CD4-positive, alpha-beta T cell treated with Interleukin-10 for 1 hour (primary cell): ENCODE results near the gene PPP2R5D.

Source experiments
- DNase-seq: peaks from one replicate; pipeline ENCODE4 v3.0.0-alpha.2; 2020

PPP2R5D gene

GRCh38 chr6:43060034-43060754 lies 75.8 kb downstream of the PPP2R5D start:
- DNase-seq = no peak

- DNase-seq = no peak
Observed at GRCh38 chr6:43060755-43061633, 76.6 kb downstream of the PPP2R5D start.

- DNase-seq = no peak
Observed at GRCh38 chr6:43061861-43062260, 77.5 kb downstream of the PPP2R5D start.
